ENCODE results near the gene BMPR1A.
"Not testable (repeated sequence)": the region's sequence is repeated elsewhere in the genome, so short reads cannot be mapped to it uniquely, and the experiment has no call there.

Gene BMPR1A

GRCh38 chr10:86899670-86900276 is 143.4 kb downstream of the BMPR1A start:
- DNase-seq, result peak; percentile 61

- DNase-seq, result no peak
Measured at GRCh38 chr10:86900955-86901354, 144.5 kb downstream of the BMPR1A start.

- DNase-seq, result no peak
Measured at GRCh38 chr10:86904600-86904999, 148.2 kb downstream of the BMPR1A start.

GRCh38 chr10:86905429-86905828 is 149.0 kb downstream of the BMPR1A start:
- DNase-seq, result no peak

- DNase-seq, result no peak
Measured at GRCh38 chr10:86914734-86915133, 158.3 kb downstream of the BMPR1A start.

- DNase-seq, result no peak
Measured at GRCh38 chr10:86918022-86918471, 161.6 kb downstream of the BMPR1A start.

- no peak for DNase-seq
Measured at GRCh38 chr10:86922553-86922961, 166.1 kb downstream of the BMPR1A start.

GRCh38 chr10:86929468-86930380 is 173.3 kb downstream of the BMPR1A start:
- DNase-seq, result no peak

- DNase-seq, result no peak
Measured at GRCh38 chr10:86931872-86932271, 175.5 kb downstream of the BMPR1A start.

- no peak for DNase-seq
Measured at GRCh38 chr10:86932674-86933073, 176.3 kb downstream of the BMPR1A start.

GRCh38 chr10:86934162-86934711 is 177.8 kb downstream of the BMPR1A start:
- not testable (repeated sequence) for DNase-seq

- no peak for DNase-seq
Measured at GRCh38 chr10:86936661-86937501, 180.5 kb downstream of the BMPR1A start.

- no peak for DNase-seq
Measured at GRCh38 chr10:86937502-86938154, 181.2 kb downstream of the BMPR1A start.

GRCh38 chr10:86938260-86938659 is 181.8 kb downstream of the BMPR1A start:
- DNase-seq, result no peak

- not testable (repeated sequence) for DNase-seq
Measured at GRCh38 chr10:86940076-86940475, 183.7 kb downstream of the BMPR1A start.

GRCh38 chr10:86940677-86941076 is 184.3 kb downstream of the BMPR1A start:
- DNase-seq, result no peak

GRCh38 chr10:86941426-86941825 is 185.0 kb downstream of the BMPR1A start:
- no peak for DNase-seq

- no peak for DNase-seq
Measured at GRCh38 chr10:86941991-86942421, 185.6 kb downstream of the BMPR1A start.

- DNase-seq, result no peak
Measured at GRCh38 chr10:86942441-86943315, 186.3 kb downstream of the BMPR1A start.

- no peak for DNase-seq
Measured at GRCh38 chr10:86943316-86944030, 187.1 kb downstream of the BMPR1A start.

- no peak for DNase-seq
Measured at GRCh38 chr10:86944031-86944419, 187.6 kb downstream of the BMPR1A start.

Data from NCI-H1436 (cell line).